MM.1S (cell line): ENCODE measurements around the gene RADIL.

ENCODE experiments used
- DNase-seq: peaks from one replicate; pipeline ENCODE4 v3.0.0-alpha.2; 2015
- H2AFZ ChIP-seq: fragments of 300-600 bp; sonication (generic); 2 replicates; pipeline ENCODE4 v1.6.0; 2016; ENCODE audit warnings: antibody characterized with exemption, low read length
- H3F3A ChIP-seq: fragments of 300-600 bp; sonication (generic); 2 replicates; pipeline ENCODE4 v1.6.1; 2016; ENCODE audit warnings: mild to moderate bottlenecking, antibody characterized with exemption, low read length, moderate library complexity, mixed read lengths; ENCODE audit not compliant: insufficient read depth
- H3K27ac ChIP-seq: fragments of 300-600 bp; sonication (generic); 2 replicates; pipeline ENCODE4 v1.5.1; 2016; ENCODE audit warnings: mild to moderate bottlenecking, low read length
- H3K27me3 ChIP-seq: fragments of 300-600 bp; sonication (generic); replicated peaks from 2 replicates; pipeline ENCODE4 v1.6.0; 2016; ENCODE audit warnings: low read length; ENCODE audit not compliant: insufficient read depth
- H3K36me3 ChIP-seq: fragments of 300-600 bp; sonication (generic); replicated peaks from 2 replicates; pipeline ENCODE4 v1.6.1; 2016; ENCODE audit warnings: mild to moderate bottlenecking, low read length, mixed read lengths; ENCODE audit not compliant: insufficient read depth
- H3K4me1 ChIP-seq: fragments of 300-600 bp; sonication (generic); 2 replicates; pipeline ENCODE4 v1.6.1; 2016; ENCODE audit warnings: low read length, mixed read lengths
- H3K4me2 ChIP-seq: fragments of 300-600 bp; sonication (generic); 2 replicates; pipeline ENCODE4 v1.6.0; 2016; ENCODE audit warnings: low read depth, low read length
- H3K4me3 ChIP-seq: fragments of 300-600 bp; sonication (generic); 2 replicates; pipeline ENCODE4 v1.5.1; 2016; ENCODE audit warnings: low read length, mixed read lengths
- H3K79me2 ChIP-seq: fragments of 300-600 bp; sonication (generic); 2 replicates; pipeline ENCODE4 v1.6.1; 2016; ENCODE audit warnings: mixed run types, low read length, mixed read lengths
- H3K9ac ChIP-seq: fragments of 300-600 bp; sonication (generic); 2 replicates; pipeline ENCODE4 v1.6.1; 2016; ENCODE audit warnings: low read length, mixed read lengths
- H3K9me2 ChIP-seq: fragments of 300-600 bp; sonication (generic); replicated peaks from 2 replicates; pipeline ENCODE4 v1.6.1; 2016; ENCODE audit warnings: mild to moderate bottlenecking, low read length, mixed read lengths; ENCODE audit not compliant: insufficient read depth
- H3K9me3 ChIP-seq: fragments of 300-600 bp; sonication (generic); replicated peaks from 2 replicates; pipeline ENCODE4 v1.6.1; 2016; ENCODE audit warnings: mild to moderate bottlenecking, low read length, mixed read lengths; ENCODE audit not compliant: insufficient read depth
- H4K20me1 ChIP-seq: fragments of 300-600 bp; sonication (generic); 2 replicates; pipeline ENCODE4 v1.6.1; 2016; ENCODE audit warnings: mild to moderate bottlenecking, low read length, moderate library complexity, mixed read lengths; ENCODE audit not compliant: insufficient read depth
- CTCF ChIP-seq: fragments of 300-600 bp; sonication (generic); IDR thresholded peaks from 2 replicates; pipeline ENCODE4 v1.5.1; 2016; ENCODE audit warnings: antibody characterized with exemption, low read length, mixed read lengths
- EZH2 ChIP-seq: fragments of 300-600 bp; sonication (generic); optimal IDR thresholded peaks from 2 replicates; pipeline ENCODE3; 2017; ENCODE audit warnings: low read depth, mild to moderate bottlenecking, antibody characterized with exemption, low read length, mixed read lengths
- EZH2phosphoT487 ChIP-seq: fragments of 300-600 bp; sonication (generic); IDR thresholded peaks from 2 replicates; pipeline ENCODE4 v1.6.1; 2018; ENCODE audit warnings: antibody characterized with exemption, low read length

Gene RADIL

GRCh38 chr7:4875391-4875790 is 8.1 kb downstream of the RADIL start:
- no peaks in the 10 kb centered on the region for H3K36me3 ChIP-seq
- no peak overlapping the region for H3K4me3 ChIP-seq
- no peaks in the 10 kb centered on the region for H3K4me1 ChIP-seq
- H4K20me1 ChIP-seq = no peaks in the 10 kb centered on the region
- H3K9me3 ChIP-seq = no peaks in the 10 kb centered on the region
- H3K4me2 ChIP-seq = no peak overlapping the region
- H3K79me2 ChIP-seq = no peaks in the 10 kb centered on the region
- H3K27me3 ChIP-seq = peaks cover 82% of the 10 kb centered on the region
- no peak for DNase-seq
- no peak overlapping the region for H3K9ac ChIP-seq
- H3K9me2 ChIP-seq = no peaks in the 10 kb centered on the region
- H3F3A ChIP-seq = no peaks in the 10 kb centered on the region
- H3K27ac ChIP-seq = no peak overlapping the region
- H2AFZ ChIP-seq = no peak overlapping the region
- TF ChIP-seq CTCF (no peak), EZH2phosphoT487 (no peak), EZH2 (no peak)

- Histone ChIP-seq H3K27me3 (peaks cover 71% of the 10 kb centered on the region), H3K4me1 (no peaks in the 10 kb centered on the region), H3K27ac (no peak overlapping the region), H3K9me2 (no peaks in the 10 kb centered on the region), H3K79me2 (no peaks in the 10 kb centered on the region), H3K4me3 (no peak overlapping the region), H3F3A (no peaks in the 10 kb centered on the region), H3K4me2 (no peak overlapping the region), H3K36me3 (no peaks in the 10 kb centered on the region), H3K9me3 (no peaks in the 10 kb centered on the region), H4K20me1 (no peaks in the 10 kb centered on the region), H3K9ac (no peak overlapping the region), H2AFZ (no peak overlapping the region)
- DNase-seq = no peak
- no peak for TF ChIP-seq CTCF
- TF ChIP-seq EZH2 = no peak
- TF ChIP-seq EZH2phosphoT487 = no peak
Observed at GRCh38 chr7:4873071-4873944, 10.2 kb downstream of the RADIL start.

- H2AFZ ChIP-seq = no peak overlapping the region
- no peaks in the 10 kb centered on the region for H3K36me3 ChIP-seq
- DNase-seq = no peak
- no peaks in the 10 kb centered on the region for H3K79me2 ChIP-seq
- no peak overlapping the region for H3K4me2 ChIP-seq
- TF ChIP-seq EZH2phosphoT487 (no peak), CTCF (no peak), EZH2 (no peak)
- H3K4me3 ChIP-seq = no peak overlapping the region
- H4K20me1 ChIP-seq = no peaks in the 10 kb centered on the region
- H3F3A ChIP-seq = no peaks in the 10 kb centered on the region
- H3K9me3 ChIP-seq = no peaks in the 10 kb centered on the region
- H3K27ac ChIP-seq = no peak overlapping the region
- H3K27me3 ChIP-seq = peaks cover 62% of the 10 kb centered on the region
- no peaks in the 10 kb centered on the region for H3K4me1 ChIP-seq
- H3K9ac ChIP-seq = no peak overlapping the region
- H3K9me2 ChIP-seq = no peaks in the 10 kb centered on the region
Observed at GRCh38 chr7:4871930-4872675, 11.4 kb downstream of the RADIL start.
